Measurements from ENCODE around the gene GABRG3. TPM values are rescaled to one million over a fixed set of nuclear protein-coding genes. Genes with fewer than 3 reads are reported as not detected.

The GABRG3 gene
- total and polyA plus RNA-seq, 7 donors = under 0.01 to 0.28 (median 0.05) TPM; not detected in 3

DNA sequence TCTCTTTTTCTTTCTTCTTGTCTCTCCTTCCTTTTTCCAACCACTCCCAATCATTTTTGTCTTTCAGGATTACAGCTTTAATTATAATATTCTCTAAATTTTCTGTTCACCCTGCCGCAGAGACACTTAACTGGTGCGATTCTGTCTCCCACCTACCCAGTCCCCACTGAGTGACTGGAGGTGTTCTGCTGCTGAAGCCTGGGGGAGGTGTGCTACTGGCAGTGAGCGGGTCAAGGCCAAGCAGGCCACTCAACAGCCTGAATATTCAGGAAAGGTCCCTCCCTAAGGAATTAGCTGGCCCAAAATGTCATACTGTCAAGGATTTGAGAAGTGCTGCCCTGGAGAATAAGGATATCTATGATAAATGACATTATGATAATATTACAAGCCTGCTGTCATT lies 126.5 kb downstream of the GABRG3 start:
- Histone ChIP-seq H3K27ac (no peak overlapping the region), H3K27me3 (no peaks in the 10 kb centered on the region), H3K36me3 (no peaks in the 10 kb centered on the region), H3K4me1 (peaks cover 0 to 30% (median 25%) of the 10 kb centered on the region in 4 donors), H3K9me3 (peaks cover 0 to 3% (median 0%) of the 10 kb centered on the region in 4 donors), H3K4me3 (no peak overlapping the region)
- intact Hi-C loops (cut with DNase I) = no loop called here
- 77 to 91% methylated on average over 3 of the region's 3 CpGs for WGBS, 2 donors
- no peak for DNase-seq
- no peak for TF ChIP-seq EP300 (IDR thresholded peaks at IDR 0.05)
- TF ChIP-seq, protein P1, sequence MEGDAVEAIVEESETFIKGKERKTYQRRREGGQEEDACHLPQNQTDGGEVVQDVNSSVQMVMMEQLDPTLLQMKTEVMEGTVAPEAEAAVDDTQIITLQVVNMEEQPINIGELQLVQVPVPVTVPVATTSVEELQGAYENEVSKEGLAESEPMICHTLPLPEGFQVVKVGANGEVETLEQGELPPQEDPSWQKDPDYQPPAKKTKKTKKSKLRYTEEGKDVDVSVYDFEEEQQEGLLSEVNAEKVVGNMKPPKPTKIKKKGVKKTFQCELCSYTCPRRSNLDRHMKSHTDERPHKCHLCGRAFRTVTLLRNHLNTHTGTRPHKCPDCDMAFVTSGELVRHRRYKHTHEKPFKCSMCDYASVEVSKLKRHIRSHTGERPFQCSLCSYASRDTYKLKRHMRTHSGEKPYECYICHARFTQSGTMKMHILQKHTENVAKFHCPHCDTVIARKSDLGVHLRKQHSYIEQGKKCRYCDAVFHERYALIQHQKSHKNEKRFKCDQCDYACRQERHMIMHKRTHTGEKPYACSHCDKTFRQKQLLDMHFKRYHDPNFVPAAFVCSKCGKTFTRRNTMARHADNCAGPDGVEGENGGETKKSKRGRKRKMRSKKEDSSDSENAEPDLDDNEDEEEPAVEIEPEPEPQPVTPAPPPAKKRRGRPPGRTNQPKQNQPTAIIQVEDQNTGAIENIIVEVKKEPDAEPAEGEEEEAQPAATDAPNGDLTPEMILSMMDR (IDR thresholded peaks at IDR 0.05) = no peak
- TF ChIP-seq POLR2A (IDR thresholded peaks at IDR 0.05) = no peak
- TF ChIP-seq POLR2AphosphoS5 (IDR thresholded peaks at IDR 0.05) = no peak

DNA sequence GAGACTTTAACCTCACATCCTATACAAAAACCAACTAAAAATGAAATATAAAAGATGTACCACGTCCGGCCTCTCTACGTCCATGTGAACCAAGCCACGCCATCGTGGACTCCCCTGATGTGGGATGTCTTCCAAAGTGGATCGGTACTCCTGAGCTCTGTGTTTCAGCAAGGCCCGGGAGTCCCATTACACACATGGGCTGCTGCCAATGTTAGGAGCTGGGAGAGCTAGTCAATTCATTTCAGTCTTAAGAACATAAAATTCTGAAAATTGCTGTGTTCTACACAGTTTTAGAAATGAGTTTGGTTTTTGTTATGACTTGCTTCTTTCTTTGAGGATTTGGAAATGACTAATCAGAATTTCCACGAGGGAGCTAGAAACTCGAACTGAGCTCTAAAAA lies 131.0 kb downstream of the GABRG3 start:
- H3K4me1 ChIP-seq = no peaks in the 10 kb centered on the region
- H3K36me3 ChIP-seq = no peaks in the 10 kb centered on the region
- DNase-seq = no peak
- no peak overlapping the region for H3K27ac ChIP-seq
- no peak for TF ChIP-seq POLR2AphosphoS5 (IDR thresholded peaks at IDR 0.05)
- no peak for TF ChIP-seq EP300 (IDR thresholded peaks at IDR 0.05)
- TF ChIP-seq, protein P1 (IDR thresholded peaks at IDR 0.05) = no peak
- TF ChIP-seq POLR2A (IDR thresholded peaks at IDR 0.05) = no peak
- peaks cover 0 to 3% (median 0%) of the 10 kb centered on the region in 4 donors for H3K9me3 ChIP-seq
- WGBS, 2 donors = 82 to 83% methylated on average over 9 of the region's 9 CpGs
- no peak overlapping the region for H3K4me3 ChIP-seq
- intact Hi-C loops (cut with DNase I) = no loop called here
- H3K27me3 ChIP-seq = no peaks in the 10 kb centered on the region

DNA sequence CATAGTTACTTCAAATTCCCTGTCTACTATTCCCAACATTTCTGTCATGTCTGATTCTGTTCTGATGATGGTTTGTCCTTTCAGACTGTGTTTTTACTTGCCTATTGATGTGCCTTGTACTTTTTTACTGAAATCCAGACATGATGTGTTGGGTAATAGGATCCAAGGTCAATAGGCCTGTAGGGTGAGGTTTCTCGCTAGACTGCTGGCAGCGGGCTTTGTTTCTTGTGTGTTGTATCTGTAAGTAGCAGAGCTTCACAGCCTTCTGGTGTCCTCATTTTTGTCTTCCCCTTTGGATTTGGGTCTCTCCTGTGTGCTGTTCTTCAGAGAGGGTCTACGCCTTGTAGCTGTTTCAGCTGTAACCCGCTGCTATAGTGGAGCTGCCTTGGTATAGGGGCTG lies 140.3 kb downstream of the GABRG3 start:
- Histone ChIP-seq H3K36me3 (no peaks in the 10 kb centered on the region), H3K27ac (no peak overlapping the region), H3K9me3 (no peaks in the 10 kb centered on the region), H3K4me1 (no peaks in the 10 kb centered on the region), H3K4me3 (no peak overlapping the region), H3K27me3 (no peaks in the 10 kb centered on the region)
- no peak for TF ChIP-seq POLR2AphosphoS5 (IDR thresholded peaks at IDR 0.05)
- no peak for TF ChIP-seq POLR2A (IDR thresholded peaks at IDR 0.05)
- TF ChIP-seq, protein P1 (IDR thresholded peaks at IDR 0.05) = no peak
- TF ChIP-seq EP300 (IDR thresholded peaks at IDR 0.05) = no peak
- DNase-seq = no peak
- intact Hi-C loops (cut with DNase I) = no loop called here
- WGBS, 2 donors = 93% methylated on average over 4 of the region's 4 CpGs

DNA sequence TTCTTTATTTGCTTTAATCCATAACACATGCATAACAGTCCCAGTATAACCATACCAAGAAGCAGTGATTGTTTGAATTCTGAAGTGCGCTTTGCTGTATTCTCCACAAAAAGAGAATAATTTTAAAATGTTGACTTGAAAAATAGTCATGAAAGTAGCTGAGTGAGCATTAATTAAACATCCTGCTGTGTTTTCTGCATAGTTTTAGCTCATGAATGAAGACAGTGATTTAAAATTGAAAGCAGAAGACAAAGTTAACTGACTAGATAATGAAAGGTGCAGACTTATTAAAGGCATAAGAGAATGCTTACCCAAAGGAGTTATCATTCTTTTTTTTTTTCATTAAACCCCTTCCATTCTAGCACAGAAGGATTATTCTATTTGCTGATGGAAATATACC lies 143.5 kb downstream of the GABRG3 start:
- no peak for TF ChIP-seq POLR2AphosphoS5 (IDR thresholded peaks at IDR 0.05)
- TF ChIP-seq POLR2A (IDR thresholded peaks at IDR 0.05) = no peak
- TF ChIP-seq, protein P1 (IDR thresholded peaks at IDR 0.05) = no peak
- TF ChIP-seq EP300 (IDR thresholded peaks at IDR 0.05) = no peak
- H3K4me3 ChIP-seq = no peak overlapping the region
- no peaks in the 10 kb centered on the region for H3K9me3 ChIP-seq
- H3K27ac ChIP-seq = no peak overlapping the region
- WGBS, 2 donors = 94 to 95% methylated on average over 1 of the region's 1 CpG
- H3K36me3 ChIP-seq = no peaks in the 10 kb centered on the region
- no peaks in the 10 kb centered on the region for H3K27me3 ChIP-seq
- DNase-seq = no peak
- intact Hi-C loops (cut with DNase I) = no loop called here
- no peaks in the 10 kb centered on the region for H3K4me1 ChIP-seq

DNA sequence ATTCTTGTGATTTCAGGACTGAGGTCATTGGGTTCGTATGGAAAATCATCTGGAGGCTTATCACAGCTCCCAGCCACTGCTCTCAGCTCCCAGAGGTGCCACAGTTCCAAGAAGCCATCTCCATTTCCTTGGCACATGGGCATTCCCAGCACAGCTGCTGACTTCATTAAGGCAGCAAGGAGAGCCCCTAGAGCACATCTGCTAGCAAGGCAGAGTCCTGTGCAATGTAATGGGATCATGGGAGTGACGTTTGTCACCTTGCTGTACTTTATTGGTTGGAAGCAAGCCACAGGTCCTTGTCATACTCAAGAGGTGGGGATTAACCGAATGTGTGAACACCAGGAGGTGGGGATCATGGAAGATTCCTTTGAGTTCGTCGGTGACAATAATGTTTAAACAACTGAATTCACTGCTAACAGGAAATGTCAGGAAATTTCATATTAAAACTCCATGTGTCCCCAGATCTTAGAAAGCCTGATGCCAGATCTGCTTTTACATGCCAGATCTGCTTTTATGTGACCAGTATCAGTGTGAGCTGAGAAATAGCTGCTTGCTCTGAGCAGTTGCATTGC lies 148.8 kb downstream of the GABRG3 start:
- TF ChIP-seq, protein P1 (IDR thresholded peaks at IDR 0.05) = no peak
- no peak for TF ChIP-seq EP300 (IDR thresholded peaks at IDR 0.05)
- no peak for TF ChIP-seq POLR2AphosphoS5 (IDR thresholded peaks at IDR 0.05)
- TF ChIP-seq POLR2A (IDR thresholded peaks at IDR 0.05) = no peak
- Histone ChIP-seq H3K36me3 (no peaks in the 10 kb centered on the region), H3K4me1 (no peaks in the 10 kb centered on the region), H3K4me3 (no peak overlapping the region), H3K27me3 (no peaks in the 10 kb centered on the region), H3K27ac (no peak overlapping the region), H3K9me3 (peaks cover 0 to 3% (median 0%) of the 10 kb centered on the region in 4 donors)
- WGBS, 2 donors = 58 to 63% methylated on average over 5 of the region's 5 CpGs
- intact Hi-C loops (cut with DNase I) = no loop called here
- no peak for DNase-seq
